Cardiac muscle cell (in vitro differentiated cells and primary cell): ENCODE results near the gene HOXA4. TPM values are rescaled to one million over a fixed set of nuclear protein-coding genes. Genes with fewer than 3 reads are reported as not detected.
A peak's percentile ranks its signal among the peaks of the same experiment; 100 is the strongest.

Source experiments
- DNase-seq, 2 donors: peaks; one replicate each; pipeline versions ENCODE4 v3.0.0 to v3.0.0-alpha.2; 2010 to 2017; ENCODE audit warnings: low read depth in 1 of 2, low spot score in 1 of 2
- H3K27ac ChIP-seq: fragments of 200-600 bp; sonication (generic); 2 replicates; pipeline ENCODE4 v1.5.1; 2016
- H3K27me3 ChIP-seq: fragments of 200-600 bp; sonication (generic); 2 replicates; pipeline ENCODE4 v1.6.0; 2016; ENCODE audit warnings: control low read depth
- H3K36me3 ChIP-seq: fragments of 200-600 bp; sonication (generic); 2 replicates; pipeline ENCODE4 v1.5.1; 2016; ENCODE audit warnings: control low read depth
- H3K4me1 ChIP-seq: fragments of 200-600 bp; sonication (generic); 2 replicates; pipeline ENCODE4 v1.8.1; 2017; ENCODE audit warnings: low read depth, mild to moderate bottlenecking, mixed run types
- H3K4me3 ChIP-seq: fragments of 200-600 bp; sonication (generic); 2 replicates; pipeline ENCODE4 v1.5.1; 2016; ENCODE audit warnings: mild to moderate bottlenecking
- H3K9me3 ChIP-seq: fragments of 200-600 bp; sonication (generic); 2 replicates; pipeline ENCODE4 v1.5.1; 2017; ENCODE audit warnings: low read depth, mild to moderate bottlenecking, control low read depth
- polyA plus RNA-seq: library from polyadenylated mRNA; unstranded; fragments of >200 nt; fragmentation: Nextera tagmentation; extraction: Ambion mirVana; gene quantifications from 2 replicates; pipeline ENCODE4 v1.2.1, GENCODE V29; 2016
- total RNA-seq: library from RNA; depleted of rRNA; stranded (reverse); fragments of >200 nt; gene quantifications from 2 replicates; pipeline ENCODE4 v1.2.3, GENCODE V29; 2016
- TF ChIP-seq, protein P1 (sequence below): IDR thresholded peaks from 2 replicates; pipeline ENCODE4 v1.5.1; 2012; ENCODE audit warnings: low read depth, mild to moderate bottlenecking, low read length

The HOXA4 gene
- total and polyA plus RNA-seq, 2 experiments from 2014 or later: 0.46 TPM; not detected in 1

DNA sequence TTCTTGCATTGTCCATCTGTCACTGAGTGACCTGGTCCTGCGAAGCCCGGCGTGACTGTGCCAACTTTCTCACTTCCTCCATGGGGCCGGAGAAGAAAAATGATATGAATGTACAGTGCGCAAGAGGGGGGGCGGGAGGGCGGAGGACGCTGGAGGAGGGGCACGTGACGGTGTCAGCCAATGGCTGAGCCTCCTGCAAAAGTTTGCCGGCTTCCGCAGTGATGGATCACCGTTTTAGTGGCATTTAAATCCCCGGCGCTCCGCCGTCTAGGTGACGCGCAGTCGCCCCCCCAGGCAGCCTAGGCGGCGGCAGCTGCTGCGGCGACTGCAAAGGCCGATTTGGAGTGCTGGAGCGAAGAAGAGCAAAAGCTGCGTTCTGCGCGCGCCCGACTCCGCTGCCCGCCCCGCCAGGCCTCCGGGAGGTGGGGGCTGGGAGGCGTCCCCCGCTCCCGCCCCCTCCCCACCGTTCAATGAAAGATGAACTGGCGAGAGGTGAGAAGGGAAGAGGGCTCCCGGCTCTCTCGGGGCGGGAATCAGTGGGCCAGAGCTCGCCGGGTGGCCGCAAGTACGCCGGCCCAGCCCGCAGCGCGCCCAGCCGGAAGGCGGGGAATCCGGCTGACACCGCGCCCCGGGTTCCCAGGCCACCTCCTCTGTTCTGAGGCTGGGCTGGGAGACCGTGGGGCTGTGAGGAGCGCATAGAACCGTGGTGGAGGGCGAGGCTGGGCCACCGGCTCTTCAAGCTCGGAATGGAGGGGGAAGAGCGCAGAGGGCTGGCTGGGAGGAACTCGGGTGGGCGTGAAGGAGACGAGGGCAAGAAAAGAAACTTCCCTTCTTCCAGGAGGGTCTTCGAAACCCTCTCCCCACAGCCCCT lies 34.4 kb downstream of the HOXA4 start, which contains the start of gene HOXA1:
TSS of gene HOXA1 (minus strand) at position 104 of the 871 bp plus-strand sequence. CDS start at position 16, 88 bp downstream.
- Histone ChIP-seq H3K27me3 (peaks cover 100% of the 10 kb centered on the region), H3K4me3 (peak within 1 kb of the TSS; percentile 52), H3K9me3 (no peaks in the 10 kb centered on the region), H3K4me1 (no peaks in the 10 kb centered on the region), H3K27ac (no peak within 1 kb of the TSS), H3K36me3 (no peaks in the 10 kb centered on the region)
- DNase-seq: peak; percentile 62 to 66
- TF ChIP-seq, protein P1, sequence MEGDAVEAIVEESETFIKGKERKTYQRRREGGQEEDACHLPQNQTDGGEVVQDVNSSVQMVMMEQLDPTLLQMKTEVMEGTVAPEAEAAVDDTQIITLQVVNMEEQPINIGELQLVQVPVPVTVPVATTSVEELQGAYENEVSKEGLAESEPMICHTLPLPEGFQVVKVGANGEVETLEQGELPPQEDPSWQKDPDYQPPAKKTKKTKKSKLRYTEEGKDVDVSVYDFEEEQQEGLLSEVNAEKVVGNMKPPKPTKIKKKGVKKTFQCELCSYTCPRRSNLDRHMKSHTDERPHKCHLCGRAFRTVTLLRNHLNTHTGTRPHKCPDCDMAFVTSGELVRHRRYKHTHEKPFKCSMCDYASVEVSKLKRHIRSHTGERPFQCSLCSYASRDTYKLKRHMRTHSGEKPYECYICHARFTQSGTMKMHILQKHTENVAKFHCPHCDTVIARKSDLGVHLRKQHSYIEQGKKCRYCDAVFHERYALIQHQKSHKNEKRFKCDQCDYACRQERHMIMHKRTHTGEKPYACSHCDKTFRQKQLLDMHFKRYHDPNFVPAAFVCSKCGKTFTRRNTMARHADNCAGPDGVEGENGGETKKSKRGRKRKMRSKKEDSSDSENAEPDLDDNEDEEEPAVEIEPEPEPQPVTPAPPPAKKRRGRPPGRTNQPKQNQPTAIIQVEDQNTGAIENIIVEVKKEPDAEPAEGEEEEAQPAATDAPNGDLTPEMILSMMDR: no peak

DNA sequence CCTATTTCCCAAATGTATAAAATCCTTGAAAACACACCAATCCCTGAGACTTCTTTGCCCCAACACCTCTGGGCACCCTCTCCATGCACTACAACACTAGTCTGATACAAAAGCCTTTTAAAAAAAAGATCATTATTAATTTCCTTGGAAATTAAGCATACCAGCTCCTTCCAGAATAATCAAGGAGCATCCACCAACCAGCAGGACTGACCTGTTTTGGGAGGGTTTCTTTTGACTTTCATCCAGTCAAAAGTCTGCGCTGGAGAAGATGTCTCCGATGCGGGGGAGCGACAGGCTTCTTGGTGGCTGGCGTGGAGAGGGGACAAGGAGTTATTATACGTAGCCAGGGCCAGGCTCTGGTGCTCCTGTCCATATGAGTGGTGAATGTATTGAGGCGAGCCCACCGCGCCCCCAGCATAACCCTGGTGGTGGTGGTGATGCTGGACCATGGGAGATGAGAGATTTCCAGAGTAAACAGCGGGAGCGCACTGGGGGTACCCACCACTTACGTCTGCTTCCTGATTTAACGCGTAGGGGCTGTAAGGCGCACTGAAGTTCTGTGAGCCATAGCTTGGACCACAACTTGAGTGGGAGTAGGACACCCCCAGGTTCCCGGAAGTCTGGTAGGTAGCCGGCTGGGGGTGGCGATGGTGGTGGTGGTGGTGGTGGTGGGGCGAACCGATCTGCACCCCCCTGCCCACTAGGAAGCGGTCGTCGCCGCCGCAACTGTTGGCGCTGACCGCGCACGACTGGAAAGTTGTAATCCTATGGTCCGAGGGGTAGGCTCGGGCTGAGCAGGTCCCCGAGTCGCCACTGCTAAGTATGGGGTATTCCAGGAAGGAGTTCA lies 35.3 kb downstream of the HOXA4 start:
- DNase-seq: no peak
- H3K27me3 ChIP-seq: peaks cover 100% of the 10 kb centered on the region
- no peak overlapping the region for H3K27ac ChIP-seq
- TF ChIP-seq, protein P1: no peak
- H3K4me1 ChIP-seq: no peaks in the 10 kb centered on the region
- H3K36me3 ChIP-seq: no peaks in the 10 kb centered on the region
- peak overlapping the region; percentile 52 for H3K4me3 ChIP-seq
- H3K9me3 ChIP-seq: no peaks in the 10 kb centered on the region

DNA sequence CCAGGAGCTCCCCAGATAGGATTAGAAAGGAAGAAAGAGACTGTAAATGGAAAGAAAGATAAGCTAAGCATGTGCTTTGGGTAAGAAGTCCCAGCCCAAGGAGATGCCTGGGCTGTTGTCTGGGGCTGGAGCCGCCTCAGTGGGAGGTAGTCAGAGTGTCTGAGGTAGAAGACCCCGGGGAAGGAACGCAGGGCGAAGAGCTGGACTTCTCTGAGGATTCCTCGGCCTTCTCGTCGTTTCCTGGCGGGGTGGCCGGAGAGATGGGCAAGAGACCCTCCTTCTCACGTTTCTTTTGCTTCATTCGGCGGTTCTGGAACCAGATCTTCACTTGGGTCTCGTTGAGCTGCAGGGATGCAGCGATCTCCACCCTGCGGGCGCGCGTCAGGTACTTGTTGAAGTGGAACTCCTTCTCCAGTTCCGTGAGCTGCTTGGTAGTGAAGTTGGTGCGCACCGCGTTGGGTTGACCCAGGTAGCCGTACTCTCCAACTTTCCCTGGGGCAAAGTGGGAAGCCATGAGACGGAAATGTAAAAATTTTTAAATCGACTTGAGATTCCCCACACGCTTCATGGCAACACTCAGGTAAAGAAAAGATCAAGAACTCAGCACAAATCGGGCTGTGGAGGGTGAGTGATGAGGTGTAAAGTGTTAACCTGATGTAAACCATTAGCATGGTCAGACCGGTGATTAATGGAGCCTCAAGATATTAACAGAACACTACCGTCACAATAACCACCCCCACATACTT lies 36.1 kb downstream of the HOXA4 start:
- Histone ChIP-seq H3K27me3 (peaks cover 100% of the 10 kb centered on the region), H3K27ac (no peak overlapping the region)
- no peak for DNase-seq

DNA sequence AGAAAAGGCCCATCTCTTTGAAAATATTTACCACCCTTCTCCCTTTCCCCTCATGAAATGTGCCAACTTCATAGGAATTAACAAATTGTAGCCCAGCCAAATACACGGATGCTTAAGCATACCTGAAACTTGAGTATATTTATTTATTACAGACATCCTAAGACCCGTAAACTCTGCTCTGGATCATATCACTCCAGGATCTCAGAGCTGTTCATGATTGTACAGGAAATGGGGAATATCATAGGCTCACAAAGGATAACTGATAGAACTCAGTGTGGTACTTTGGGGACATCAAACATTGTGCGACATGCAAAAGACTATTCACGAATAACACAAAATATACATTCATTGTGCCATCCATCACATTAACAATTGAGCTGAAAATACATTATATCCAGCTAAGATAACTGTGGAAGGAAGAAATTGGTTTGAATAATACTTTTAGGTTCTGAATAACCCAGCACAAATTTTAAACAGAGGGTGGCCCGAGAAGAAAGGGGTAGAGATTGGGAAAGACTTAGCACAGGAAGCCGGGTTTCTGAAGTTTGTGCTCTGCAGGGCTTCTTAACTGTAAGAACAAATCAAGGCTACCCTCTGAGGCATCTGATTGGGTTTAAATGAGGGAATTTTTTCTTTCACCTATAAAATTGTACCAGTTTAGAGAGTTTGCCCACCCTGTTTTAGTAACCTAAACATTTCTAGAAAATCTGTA lies 37.2 kb downstream of the HOXA4 start:
- Histone ChIP-seq H3K36me3 (no peaks in the 10 kb centered on the region), H3K4me3 (no peak overlapping the region), H3K4me1 (no peaks in the 10 kb centered on the region), H3K9me3 (no peaks in the 10 kb centered on the region), H3K27me3 (peaks cover 100% of the 10 kb centered on the region), H3K27ac (no peak overlapping the region)
- TF ChIP-seq, protein P1: no peak
- DNase-seq: no peak

More for the DNA sequence above, 36.1 kb downstream of the HOXA4 start:
- Histone ChIP-seq H3K4me1 (no peaks in the 10 kb centered on the region), H3K4me3 (peak overlapping the region; percentile 52), H3K9me3 (no peaks in the 10 kb centered on the region), H3K36me3 (no peaks in the 10 kb centered on the region)
- TF ChIP-seq, protein P1: no peak

DNA sequence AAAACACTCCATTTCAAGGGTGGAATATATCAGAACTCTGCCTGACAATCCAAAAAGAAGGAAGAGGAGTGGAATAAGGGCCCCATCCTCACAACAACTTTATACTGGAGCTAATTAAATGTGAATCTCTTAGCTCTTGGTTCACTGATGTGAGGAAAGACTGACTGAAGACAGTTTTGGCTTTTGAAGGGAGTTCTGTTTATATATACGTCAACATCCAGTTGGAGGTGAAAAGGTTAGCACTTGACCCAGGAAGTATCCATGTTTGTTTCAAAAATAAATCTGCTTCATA lies 37.8 kb downstream of the HOXA4 start:
- no peak overlapping the region for H3K4me3 ChIP-seq

More for the DNA sequence above, 37.8 kb downstream of the HOXA4 start:
- H3K27me3 ChIP-seq: peaks cover 100% of the 10 kb centered on the region
- no peaks in the 10 kb centered on the region for H3K9me3 ChIP-seq
- DNase-seq: no peak
- no peaks in the 10 kb centered on the region for H3K4me1 ChIP-seq
- TF ChIP-seq, protein P1: no peak
- no peaks in the 10 kb centered on the region for H3K36me3 ChIP-seq
- no peak overlapping the region for H3K27ac ChIP-seq
